ENCODE results near the gene TSPAN14.

DNA sequence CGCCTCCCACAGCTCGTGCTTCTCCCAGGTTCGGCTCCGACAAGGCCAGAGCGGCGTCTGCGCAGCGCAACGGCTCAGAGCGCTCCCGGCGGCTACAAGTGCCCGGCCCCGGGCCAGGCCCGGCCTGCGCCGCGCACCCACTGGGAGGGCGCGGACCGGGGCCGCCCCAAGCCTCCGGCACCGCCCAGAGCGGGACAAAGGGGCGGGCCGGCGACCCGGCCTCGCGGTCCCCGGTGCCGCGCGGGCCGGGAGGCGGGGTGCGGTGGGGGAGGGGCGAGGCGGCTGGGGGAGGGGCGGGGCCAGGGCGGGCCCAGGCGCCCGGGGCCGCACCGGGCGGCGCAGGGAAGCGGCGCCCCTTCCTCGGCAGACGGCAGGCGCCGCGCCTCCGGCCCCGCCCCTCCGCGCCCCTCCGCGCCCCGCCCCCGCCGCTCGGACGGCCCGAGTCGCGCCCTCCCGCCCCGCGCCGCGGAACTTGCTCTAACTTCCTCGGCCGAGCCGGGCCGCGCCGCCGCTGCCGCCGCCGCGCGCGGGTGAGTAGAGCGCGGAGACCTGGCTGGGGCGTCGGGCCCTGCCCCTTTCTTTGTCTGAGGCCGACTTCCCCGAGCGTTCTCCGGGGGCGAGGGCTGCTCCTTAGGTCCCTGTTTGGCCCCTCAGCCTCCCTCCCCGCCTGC is at the start of gene TSPAN14:
- TF ChIP-seq, protein P1, sequence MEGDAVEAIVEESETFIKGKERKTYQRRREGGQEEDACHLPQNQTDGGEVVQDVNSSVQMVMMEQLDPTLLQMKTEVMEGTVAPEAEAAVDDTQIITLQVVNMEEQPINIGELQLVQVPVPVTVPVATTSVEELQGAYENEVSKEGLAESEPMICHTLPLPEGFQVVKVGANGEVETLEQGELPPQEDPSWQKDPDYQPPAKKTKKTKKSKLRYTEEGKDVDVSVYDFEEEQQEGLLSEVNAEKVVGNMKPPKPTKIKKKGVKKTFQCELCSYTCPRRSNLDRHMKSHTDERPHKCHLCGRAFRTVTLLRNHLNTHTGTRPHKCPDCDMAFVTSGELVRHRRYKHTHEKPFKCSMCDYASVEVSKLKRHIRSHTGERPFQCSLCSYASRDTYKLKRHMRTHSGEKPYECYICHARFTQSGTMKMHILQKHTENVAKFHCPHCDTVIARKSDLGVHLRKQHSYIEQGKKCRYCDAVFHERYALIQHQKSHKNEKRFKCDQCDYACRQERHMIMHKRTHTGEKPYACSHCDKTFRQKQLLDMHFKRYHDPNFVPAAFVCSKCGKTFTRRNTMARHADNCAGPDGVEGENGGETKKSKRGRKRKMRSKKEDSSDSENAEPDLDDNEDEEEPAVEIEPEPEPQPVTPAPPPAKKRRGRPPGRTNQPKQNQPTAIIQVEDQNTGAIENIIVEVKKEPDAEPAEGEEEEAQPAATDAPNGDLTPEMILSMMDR (IDR thresholded peaks at IDR 0.05), result no peak
- peak; percentile 55 to 60 for TF ChIP-seq POLR2A (IDR thresholded peaks at IDR 0.05)

All from adrenal gland (tissue), 5 donors.